GM19023 (cell line): ENCODE measurements around the gene CD4.
A peak's percentile ranks its signal among the peaks of the same experiment; 100 is the strongest.
"Not testable (repeated sequence)": the region's sequence is repeated elsewhere in the genome, so short reads cannot be mapped to it uniquely, and the experiment has no call there.

Experiments
- ATAC-seq: cut with Tn5 transposase; IDR thresholded peaks from one replicate; pipeline ENCODE4 v1.9.1; 2021; ENCODE audit warnings: mild to moderate bottlenecking, moderate library complexity; ENCODE audit not compliant: unreplicated experiment

CD4 gene

GRCh38 chr12:6866163-6866919, 77.0 kb downstream of the CD4 start:
- no peak for ATAC-seq

- ATAC-seq, result peak; percentile 1
Observed at GRCh38 chr12:6866920-6867412, 77.6 kb downstream of the CD4 start.

GRCh38 chr12:6867413-6868210, 78.3 kb downstream of the CD4 start, which contains the start of gene TPI1:
TPI1 (plus strand) TSS chr12:6867531; CDS start chr12:6867567, 36 bp downstream.
- ATAC-seq, result peak; percentile 66

- ATAC-seq, result no peak
Observed at GRCh38 chr12:6868211-6869048, 79.1 kb downstream of the CD4 start.

- ATAC-seq, result no peak
Observed at GRCh38 chr12:6869049-6870021, 80.0 kb downstream of the CD4 start.

GRCh38 chr12:6870304-6870703, 81.0 kb downstream of the CD4 start:
- ATAC-seq, result not testable (repeated sequence)
